Measurements from ENCODE around the gene RAB30. TPM values are rescaled to one million over a fixed set of nuclear protein-coding genes. Genes with fewer than 3 reads are reported as not detected.
A peak's percentile ranks its signal among the peaks of the same experiment; 100 is the strongest.

Gene RAB30
- total RNA-seq, 1 donor = 12.5 TPM

DNA sequence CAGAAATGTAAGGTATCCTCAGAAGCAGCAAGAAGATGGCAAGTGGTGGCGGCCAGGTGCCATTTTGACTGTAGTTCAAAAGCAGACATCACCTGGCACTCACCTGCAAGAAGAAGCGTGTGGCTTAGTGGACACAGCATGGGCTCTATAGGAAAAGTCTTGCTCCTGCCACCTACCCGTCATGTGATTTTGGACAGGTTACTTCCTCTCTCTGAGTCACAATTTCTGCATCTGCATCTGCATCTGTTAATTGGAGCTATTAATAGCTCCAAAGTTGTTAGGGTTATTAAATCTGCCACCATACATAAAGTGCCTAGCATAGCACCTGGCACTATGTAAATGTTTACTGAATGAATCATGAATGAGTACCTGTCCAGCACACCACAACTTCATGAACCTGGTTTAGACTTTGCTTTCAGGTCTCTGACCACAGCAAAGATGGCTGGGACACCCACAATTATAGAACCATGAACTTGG, 16.8 kb downstream of the RAB30 start:
- TF ChIP-seq, protein P1, sequence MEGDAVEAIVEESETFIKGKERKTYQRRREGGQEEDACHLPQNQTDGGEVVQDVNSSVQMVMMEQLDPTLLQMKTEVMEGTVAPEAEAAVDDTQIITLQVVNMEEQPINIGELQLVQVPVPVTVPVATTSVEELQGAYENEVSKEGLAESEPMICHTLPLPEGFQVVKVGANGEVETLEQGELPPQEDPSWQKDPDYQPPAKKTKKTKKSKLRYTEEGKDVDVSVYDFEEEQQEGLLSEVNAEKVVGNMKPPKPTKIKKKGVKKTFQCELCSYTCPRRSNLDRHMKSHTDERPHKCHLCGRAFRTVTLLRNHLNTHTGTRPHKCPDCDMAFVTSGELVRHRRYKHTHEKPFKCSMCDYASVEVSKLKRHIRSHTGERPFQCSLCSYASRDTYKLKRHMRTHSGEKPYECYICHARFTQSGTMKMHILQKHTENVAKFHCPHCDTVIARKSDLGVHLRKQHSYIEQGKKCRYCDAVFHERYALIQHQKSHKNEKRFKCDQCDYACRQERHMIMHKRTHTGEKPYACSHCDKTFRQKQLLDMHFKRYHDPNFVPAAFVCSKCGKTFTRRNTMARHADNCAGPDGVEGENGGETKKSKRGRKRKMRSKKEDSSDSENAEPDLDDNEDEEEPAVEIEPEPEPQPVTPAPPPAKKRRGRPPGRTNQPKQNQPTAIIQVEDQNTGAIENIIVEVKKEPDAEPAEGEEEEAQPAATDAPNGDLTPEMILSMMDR (IDR thresholded peaks at IDR 0.05; ENCODE audit: insufficient read depth, low read depth, low read length) = no peak
- no peak for DNase-seq (ENCODE audit: low read depth)
- H3K4me3 ChIP-seq (ENCODE audit: low read depth, low read length) = no peak overlapping the region

GRCh38 chr11:83054001-83054400, 17.7 kb downstream of the RAB30 start:
- DNase-seq (ENCODE audit: low read depth) = peak; percentile 27
- TF ChIP-seq, protein P1 (IDR thresholded peaks at IDR 0.05; ENCODE audit: insufficient read depth, low read depth, low read length) = no peak
- no peak overlapping the region for H3K4me3 ChIP-seq (ENCODE audit: low read depth, low read length)

DNA sequence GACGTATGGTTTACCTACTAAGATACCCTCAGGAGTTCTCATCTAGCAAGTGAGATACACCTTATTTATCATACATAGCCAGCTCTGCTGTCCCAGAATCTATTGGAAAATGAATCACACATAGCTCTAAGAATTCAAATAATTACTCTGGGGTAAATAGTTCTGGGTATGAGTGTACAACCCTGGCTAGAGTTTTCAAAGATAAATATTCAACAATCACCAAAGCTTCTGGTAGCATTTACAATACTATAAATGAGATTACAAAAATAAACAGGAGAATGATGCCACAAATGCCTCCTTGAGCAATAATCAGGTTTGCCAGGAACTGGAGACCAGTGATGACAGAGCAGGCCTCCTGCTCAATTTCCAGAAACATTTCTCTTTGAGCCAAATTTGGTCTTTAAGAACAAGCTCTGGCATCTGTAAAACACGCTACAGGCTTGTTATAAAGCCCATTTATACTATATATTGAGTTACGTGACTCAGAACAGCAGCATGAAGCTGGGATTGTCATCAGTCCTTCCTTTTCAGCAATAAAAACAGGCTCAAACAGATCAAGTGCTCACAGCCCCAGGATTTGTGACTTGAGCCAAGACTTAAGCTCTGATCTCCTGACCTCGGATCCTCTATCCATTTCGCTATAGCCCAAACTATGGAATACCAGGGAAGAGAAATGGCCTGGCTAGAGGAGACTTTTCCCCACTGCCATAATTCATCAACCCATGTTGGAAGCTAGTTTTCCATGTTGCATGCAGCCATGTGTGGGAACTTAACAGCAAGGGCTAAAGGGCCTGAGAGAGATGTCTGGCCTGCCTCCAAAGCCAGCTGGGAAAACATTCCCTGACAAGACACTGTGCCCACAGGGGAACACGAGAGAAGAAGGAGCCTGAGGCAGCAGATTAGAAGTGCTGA, 19.7 kb downstream of the RAB30 start:
- TF ChIP-seq, protein P1 (IDR thresholded peaks at IDR 0.05; ENCODE audit: insufficient read depth, low read depth, low read length) = no peak
- peak; percentile 98 for DNase-seq (ENCODE audit: low read depth)
- H3K4me3 ChIP-seq (ENCODE audit: low read depth, low read length) = no peak overlapping the region

DNA sequence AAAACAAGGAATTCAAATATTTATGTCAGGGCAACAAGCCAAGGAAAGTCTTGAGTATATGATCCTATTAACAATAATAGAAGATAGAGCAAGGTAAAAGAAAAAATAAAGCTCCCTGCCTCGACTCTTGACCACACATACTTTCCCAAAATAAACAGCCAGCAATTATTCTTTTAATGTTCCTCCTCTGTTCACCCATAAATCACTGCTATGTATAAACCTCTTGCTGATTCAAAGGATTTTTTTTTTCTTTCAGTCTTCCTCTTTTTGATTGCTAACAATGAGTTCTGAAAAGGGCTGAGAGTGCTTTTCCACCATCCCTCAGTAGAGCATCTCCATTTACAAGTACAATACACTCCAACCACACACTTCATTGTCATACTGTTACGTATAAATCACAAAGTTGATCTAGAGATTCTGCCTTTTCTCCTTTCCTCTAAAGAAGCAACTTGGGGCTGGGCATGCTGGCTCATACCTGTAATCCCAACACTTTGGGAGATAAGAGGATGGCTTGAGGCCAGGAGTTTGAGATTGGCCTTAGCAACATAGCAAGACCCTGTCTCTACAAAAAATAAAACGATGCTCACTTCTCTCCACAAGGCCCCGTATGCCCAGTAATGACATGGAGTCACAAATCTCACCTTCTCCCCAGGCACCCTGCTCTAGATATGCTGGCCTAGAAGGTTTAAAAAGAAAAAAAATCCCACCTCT, 24.0 kb downstream of the RAB30 start:
- no peak overlapping the region for H3K4me3 ChIP-seq (ENCODE audit: low read depth, low read length)
- TF ChIP-seq, protein P1 (IDR thresholded peaks at IDR 0.05; ENCODE audit: insufficient read depth, low read depth, low read length) = no peak
- peak; percentile 38 for DNase-seq (ENCODE audit: low read depth)

DNA sequence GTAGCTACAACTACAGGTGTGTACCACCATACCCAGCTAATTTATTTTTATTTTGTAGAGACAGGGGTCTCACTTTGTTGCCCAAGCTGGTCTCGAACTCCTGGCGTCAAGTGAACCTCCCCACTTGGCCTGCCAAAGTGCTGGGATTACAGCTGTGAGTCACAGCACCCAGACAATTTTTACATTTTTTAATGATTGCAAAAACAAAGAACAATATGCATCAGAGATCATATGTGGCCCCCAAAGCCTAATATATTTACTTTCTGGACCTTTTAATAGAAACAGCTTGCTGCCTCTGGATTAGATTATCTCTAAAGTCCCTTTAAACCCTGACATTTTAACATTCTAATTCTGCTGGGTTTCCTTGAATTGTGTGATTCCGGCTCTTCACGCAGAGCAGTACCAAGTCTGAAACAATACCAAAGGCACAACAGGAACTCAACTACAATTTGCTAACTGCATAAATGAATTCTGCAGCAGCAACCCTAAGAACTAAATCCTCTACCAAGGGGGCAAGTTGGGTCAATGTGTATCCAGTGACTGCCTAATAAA, 25.0 kb downstream of the RAB30 start:
- TF ChIP-seq, protein P1 (IDR thresholded peaks at IDR 0.05; ENCODE audit: insufficient read depth, low read depth, low read length) = no peak
- peak; percentile 33 for DNase-seq (ENCODE audit: low read depth)
- no peak overlapping the region for H3K4me3 ChIP-seq (ENCODE audit: low read depth, low read length)

GRCh38 chr11:83044958-83045712, 26.6 kb downstream of the RAB30 start:
- no peak overlapping the region for H3K4me3 ChIP-seq (ENCODE audit: low read depth, low read length)
- TF ChIP-seq, protein P1 (IDR thresholded peaks at IDR 0.05; ENCODE audit: insufficient read depth, low read depth, low read length) = no peak
- DNase-seq (ENCODE audit: low read depth) = peak; percentile 87
